Psoas muscle (tissue), 8 donors: ENCODE measurements around the gene TSC22D3. TPM values are rescaled to one million over a fixed set of nuclear protein-coding genes. Genes with fewer than 3 reads are reported as not detected.
A peak's percentile ranks its signal among the peaks of the same experiment; 100 is the strongest.

Experiments
- ATAC-seq, 4 donors: fragments of 200-7000 bp; cut with Tn5 transposase; one replicate each; pipeline ENCODE4 v1.9.1; 2020; ENCODE audit warnings: moderate library complexity in 3 of 4, mild to moderate bottlenecking in 2 of 4
- DNase-seq, 2 donors: peaks; one replicate each; pipeline ENCODE4 v3.0.0-alpha.2; 2020
- H3K27ac ChIP-seq: fragments of 200-600 bp; one replicate; pipeline ENCODE4 v1.8.0; 2022
- H3K27me3 ChIP-seq, 3 donors: fragments of 200-600 bp in 1 of 3; one replicate each; pipeline versions ENCODE4 v1.6.1 to v1.8.0; 2013 to 2022; ENCODE audit warnings: low read length in 2 of 3, mild to moderate bottlenecking in 2 of 3, moderate library complexity in 1 of 3; ENCODE audit not compliant: insufficient read depth in 3 of 3
- H3K36me3 ChIP-seq, 2 donors: fragments of 200-600 bp in 1 of 2; one replicate each; pipeline versions ENCODE4 v1.6.1 to v1.8.0; 2013 to 2022; ENCODE audit warnings: low read depth in 1 of 2, mild to moderate bottlenecking in 1 of 2, moderate library complexity in 1 of 2; ENCODE audit not compliant: insufficient read depth in 1 of 2
- H3K4me1 ChIP-seq: fragments of 200-600 bp; one replicate; pipeline ENCODE4 v1.8.0; 2022
- H3K4me3 ChIP-seq: fragments of 200-600 bp; one replicate; pipeline ENCODE4 v1.8.0; 2022; ENCODE audit warnings: mild to moderate bottlenecking
- H3K9me3 ChIP-seq: fragments of 200-600 bp; one replicate; pipeline ENCODE4 v1.8.0; 2022
- WGBS, 3 donors: extraction: QIAGEN DNeasy Blood & Tissue Kit; methylation state at CpG; one replicate each; pipeline versions ENCODE4 v1.1.6 to v1.1.7; 2013; 5-methylcytosine and 5-hydroxymethylcytosine counted together
- intact Hi-C, 2 donors: fragments of 100-400 bp; cut with DNase I; formaldehyde crosslinking; loops; one replicate each; pipeline versions ENCODE4 v1.11.0 to v1.14.2; 2022
- polyA plus RNA-seq, 3 donors: library from polyadenylated mRNA; stranded (reverse); fragments of 200-250 nt; gene quantifications; one replicate each; pipeline ENCODE4 v1.2.3, GENCODE V29; 2013
- total RNA-seq, 4 donors: library from RNA; stranded (reverse); fragmentation: NEBNext Ultra II Directional in 2 of 4; extraction: Animal tissue kit (Norgen Biotek cat#: 25700) in 2 of 4; gene quantifications; one replicate each; pipeline versions ENCODE4 v1.2.1 to v1.2.4, GENCODE V29; 2021 to 2023
- TF ChIP-seq, protein P1 (sequence below): fragments of 200-600 bp; IDR thresholded peaks from one replicate; pipeline ENCODE4 v1.8.0; 2022; ENCODE audit warnings: antibody characterized with exemption
- donor health status: healthy with polysubstance abuse.
- donor health status: DM: no; HTN: no; CAD: no; lungs with moderate emphysema.
- donor health status: Bipolar disorder and iron deficiency.
- donor health status: healthy.
- donor health status: DM: yes; HTN: yes; CAD: no.
- donor health status: DM: no; HTN: no; CAD: no.
- donor health status: DM: no; HTN: no; CAD: no.
- donor health status: DM: yes; HTN: yes; CAD: no.

The TSC22D3 gene
- total and polyA plus RNA-seq, 7 donors: 23.7 to 1,236 (median 310) TPM

GRCh38 chrX:107753187-107753586 lies 22.4 kb downstream of the TSC22D3 start:
- no peak for ATAC-seq
- no peaks in the 10 kb centered on the region for H3K9me3 ChIP-seq

GRCh38 chrX:107752714-107753113 lies 22.9 kb downstream of the TSC22D3 start:
- DNase-seq (no peak), ATAC-seq (no peak)
- no peaks in the 10 kb centered on the region for H3K9me3 ChIP-seq
- TF ChIP-seq, protein P1, sequence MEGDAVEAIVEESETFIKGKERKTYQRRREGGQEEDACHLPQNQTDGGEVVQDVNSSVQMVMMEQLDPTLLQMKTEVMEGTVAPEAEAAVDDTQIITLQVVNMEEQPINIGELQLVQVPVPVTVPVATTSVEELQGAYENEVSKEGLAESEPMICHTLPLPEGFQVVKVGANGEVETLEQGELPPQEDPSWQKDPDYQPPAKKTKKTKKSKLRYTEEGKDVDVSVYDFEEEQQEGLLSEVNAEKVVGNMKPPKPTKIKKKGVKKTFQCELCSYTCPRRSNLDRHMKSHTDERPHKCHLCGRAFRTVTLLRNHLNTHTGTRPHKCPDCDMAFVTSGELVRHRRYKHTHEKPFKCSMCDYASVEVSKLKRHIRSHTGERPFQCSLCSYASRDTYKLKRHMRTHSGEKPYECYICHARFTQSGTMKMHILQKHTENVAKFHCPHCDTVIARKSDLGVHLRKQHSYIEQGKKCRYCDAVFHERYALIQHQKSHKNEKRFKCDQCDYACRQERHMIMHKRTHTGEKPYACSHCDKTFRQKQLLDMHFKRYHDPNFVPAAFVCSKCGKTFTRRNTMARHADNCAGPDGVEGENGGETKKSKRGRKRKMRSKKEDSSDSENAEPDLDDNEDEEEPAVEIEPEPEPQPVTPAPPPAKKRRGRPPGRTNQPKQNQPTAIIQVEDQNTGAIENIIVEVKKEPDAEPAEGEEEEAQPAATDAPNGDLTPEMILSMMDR: no peak
- no peak overlapping the region for H3K4me3 ChIP-seq
- 45 to 90% (median 58%) methylated on average over 2 to 3 of the region's 3 CpGs for WGBS, 3 donors
- H3K27me3 ChIP-seq: no peaks in the 10 kb centered on the region
- H3K27ac ChIP-seq: peak overlapping the region; percentile 72
- H3K36me3 ChIP-seq: no peaks in the 10 kb centered on the region
- peaks cover 47% of the 10 kb centered on the region for H3K4me1 ChIP-seq
- intact Hi-C loops: no loop called here

More at GRCh38 chrX:107753187-107753586, 22.4 kb downstream of the TSC22D3 start:
- Histone ChIP-seq H3K4me3 (no peak overlapping the region), H3K27me3 (no peaks in the 10 kb centered on the region), H3K4me1 (peaks cover 42% of the 10 kb centered on the region), H3K27ac (peak overlapping the region; percentile 72), H3K36me3 (no peaks in the 10 kb centered on the region)
- 59 to 78% (median 62%) methylated on average over 4 of the region's 4 CpGs for WGBS, 3 donors
- intact Hi-C loops: no loop called here
- TF ChIP-seq, protein P1: no peak
- DNase-seq: no peak

DNA sequence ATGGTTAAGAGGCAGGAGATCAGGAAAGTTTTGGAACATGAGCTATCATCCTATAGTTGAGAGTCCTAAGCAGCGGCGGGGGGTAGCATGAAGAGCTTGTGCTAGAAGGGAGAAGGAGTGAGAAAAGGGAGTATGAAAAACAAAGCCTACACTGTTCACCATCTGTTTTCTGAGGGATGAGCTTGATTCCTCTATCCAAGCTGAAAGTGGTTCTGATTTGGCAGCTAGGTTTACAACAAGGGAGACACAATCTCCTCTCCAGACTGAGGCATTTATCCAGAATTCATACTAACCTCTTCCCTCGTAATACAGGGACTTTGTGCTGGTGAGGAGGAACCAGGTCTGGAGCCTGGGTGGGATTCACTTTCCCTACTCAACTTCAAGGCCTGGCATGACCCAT lies 23.5 kb downstream of the TSC22D3 start:
- H3K36me3 ChIP-seq: no peaks in the 10 kb centered on the region
- peak overlapping the region; percentile 72 for H3K27ac ChIP-seq
- H3K4me1 ChIP-seq: peaks cover 52% of the 10 kb centered on the region
- 65 to 69% (median 66%) methylated on average over 3 of the region's 3 CpGs for WGBS, 3 donors
- H3K27me3 ChIP-seq: no peaks in the 10 kb centered on the region
- H3K9me3 ChIP-seq: no peaks in the 10 kb centered on the region
- ATAC-seq (no peak), DNase-seq (no peak)
- intact Hi-C loops: no loop called here
- no peak overlapping the region for H3K4me3 ChIP-seq
- TF ChIP-seq, protein P1: no peak

DNA sequence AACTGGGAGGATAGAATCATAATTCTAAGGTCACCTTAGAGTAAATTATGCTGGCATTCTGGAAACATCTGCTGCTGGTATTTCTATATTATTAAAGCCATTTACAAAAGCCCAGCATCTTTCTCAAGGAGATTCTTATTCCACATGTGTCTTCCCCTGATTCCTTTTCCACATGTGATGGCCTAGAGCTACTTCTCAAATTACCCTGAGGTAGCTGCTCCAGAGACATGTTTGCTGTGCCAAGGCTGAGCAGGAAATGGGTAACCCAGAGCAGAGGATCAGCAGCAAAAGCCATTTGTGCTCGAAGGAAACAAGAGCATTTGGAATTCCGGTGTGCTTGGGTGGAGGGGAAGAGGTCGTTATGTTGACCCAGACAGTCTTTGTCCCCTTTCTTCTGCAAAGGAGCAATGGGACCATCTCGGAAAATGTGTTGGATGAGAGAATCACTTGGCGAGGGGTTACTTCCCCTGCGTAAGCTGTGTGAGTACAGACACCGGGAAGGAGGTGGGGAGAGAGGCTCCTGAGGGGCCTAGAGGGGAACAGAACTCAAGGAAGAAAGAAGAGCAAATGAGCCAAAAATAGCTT lies 24.6 kb downstream of the TSC22D3 start:
- H3K4me1 ChIP-seq: peaks cover 55% of the 10 kb centered on the region
- H3K36me3 ChIP-seq: no peaks in the 10 kb centered on the region
- intact Hi-C loops: no loop called here
- WGBS, 3 donors: 31 to 45% (median 43%) methylated on average over 7 of the region's 7 CpGs
- no peaks in the 10 kb centered on the region for H3K9me3 ChIP-seq
- DNase-seq: no peak
- H3K4me3 ChIP-seq: no peak overlapping the region
- TF ChIP-seq, protein P1: no peak
- ATAC-seq: peak in 1 of 4 donors; percentile 26
- H3K27me3 ChIP-seq: no peaks in the 10 kb centered on the region
- H3K27ac ChIP-seq: peak overlapping the region; percentile 72

DNA sequence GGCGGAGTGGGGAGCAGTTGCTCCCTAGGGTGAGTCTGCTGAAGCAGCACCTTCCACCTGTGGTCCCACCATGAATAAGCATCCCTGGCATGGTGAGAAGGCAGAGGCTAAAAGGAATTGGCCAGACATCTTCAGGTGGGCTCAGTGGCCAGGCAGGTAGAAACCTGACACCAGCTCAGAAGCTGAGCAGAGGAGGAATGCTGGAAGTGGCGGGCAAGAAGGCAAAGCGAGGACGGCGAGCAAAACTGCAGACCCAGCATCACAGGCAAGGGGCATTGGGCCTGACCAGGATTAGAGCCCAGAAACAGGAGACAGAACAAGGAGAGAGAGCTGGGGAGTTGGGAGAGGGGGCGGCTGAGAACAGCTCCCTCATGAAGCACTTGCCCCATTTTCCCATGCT lies 25.3 kb downstream of the TSC22D3 start:
- Histone ChIP-seq H3K27ac (peak overlapping the region; percentile 72), H3K27me3 (no peaks in the 10 kb centered on the region), H3K4me1 (peaks cover 55% of the 10 kb centered on the region), H3K36me3 (no peaks in the 10 kb centered on the region), H3K4me3 (no peak overlapping the region), H3K9me3 (no peaks in the 10 kb centered on the region)
- ATAC-seq (no peak), DNase-seq (no peak)
- intact Hi-C loops: no loop called here
- TF ChIP-seq, protein P1: no peak
- WGBS, 3 donors: 73 to 87% (median 74%) methylated on average over 6 of the region's 6 CpGs
